Osteoblast (primary cell): ENCODE data around the gene AKAP17A. TPM values are rescaled to one million over a fixed set of nuclear protein-coding genes. Genes with fewer than 3 reads are reported as not detected.

Experiments used
- DNase-seq: peaks from one replicate; pipeline ENCODE4 v3.0.0; 2011; ENCODE audit warnings: low spot score, mixed read lengths; ENCODE audit not compliant: insufficient read length; ENCODE audit errors: missing footprints
- H2AFZ ChIP-seq: 2 replicates; pipeline ENCODE4 v1.6.0; 2011; ENCODE audit warnings: mild to moderate bottlenecking, low read length
- H3K27ac ChIP-seq: 2 replicates; pipeline ENCODE4 v1.5.1; 2011; ENCODE audit warnings: mild to moderate bottlenecking, low read depth, low read length, moderate library complexity
- H3K27me3 ChIP-seq: 2 replicates; pipeline ENCODE4 v1.6.0; 2012; ENCODE audit warnings: mild to moderate bottlenecking, control low read depth, inconsistent platforms, low read length, moderate library complexity; ENCODE audit not compliant: insufficient read depth
- H3K36me3 ChIP-seq: 2 replicates; pipeline ENCODE4 v1.5.1; 2011; ENCODE audit warnings: mild to moderate bottlenecking, low read length, control low read depth, moderate library complexity; ENCODE audit not compliant: insufficient read depth
- H3K4me1 ChIP-seq: 2 replicates; pipeline ENCODE4 v1.5.1; 2011; ENCODE audit warnings: mild to moderate bottlenecking, low read length, control low read depth, moderate library complexity; ENCODE audit not compliant: insufficient read depth
- H3K4me2 ChIP-seq: 2 replicates; pipeline ENCODE4 v1.6.0; 2011; ENCODE audit warnings: mild to moderate bottlenecking, low read length; ENCODE audit not compliant: insufficient read depth
- H3K4me3 ChIP-seq: fragments of 200-600 bp; sonication (generic); 3 replicates; pipeline ENCODE4 v1.5.1; 2012; ENCODE audit warnings: mild to moderate bottlenecking, low read length, inconsistent platforms; ENCODE audit not compliant: insufficient read depth
- H3K79me2 ChIP-seq: 2 replicates; pipeline ENCODE4 v1.6.0; 2012; ENCODE audit warnings: mild to moderate bottlenecking, low read length, control low read depth, inconsistent platforms; ENCODE audit not compliant: insufficient read depth
- H3K9me3 ChIP-seq: 2 replicates; pipeline ENCODE4 v1.5.1; 2011; ENCODE audit warnings: low read depth, low read length, control low read depth
- H4K20me1 ChIP-seq: 2 replicates; pipeline ENCODE4 v1.6.0; 2012; ENCODE audit warnings: mild to moderate bottlenecking, low read length, control low read depth; ENCODE audit not compliant: insufficient read depth
- CTCF ChIP-seq: IDR thresholded peaks from 2 replicates; pipeline ENCODE4 v1.5.1; 2011; ENCODE audit warnings: mild to moderate bottlenecking, low read depth, low read length, moderate library complexity; ENCODE audit errors: extremely low read depth
- total RNA-seq: library from RNA; depleted of rRNA; stranded (reverse); fragments of >200 nt; gene quantifications from 2 replicates; pipeline ENCODE4 v1.2.3, GENCODE V29; 2012

AKAP17A gene
- total RNA-seq, 1 donor = 18.5 TPM

GRCh38 chrX:1610736-1611135 is 19.3 kb downstream of the AKAP17A start:
- Histone ChIP-seq H3K4me1 (no peaks in the 10 kb centered on the region), H3K27me3 (no peaks in the 10 kb centered on the region), H3K36me3 (no peaks in the 10 kb centered on the region), H3K4me2 (no peak overlapping the region), H3K4me3 (no peak overlapping the region), H3K27ac (no peak overlapping the region), H4K20me1 (no peaks in the 10 kb centered on the region), H3K79me2 (no peaks in the 10 kb centered on the region), H2AFZ (no peak overlapping the region), H3K9me3 (no peaks in the 10 kb centered on the region)
- no peak for DNase-seq
- no peak for TF ChIP-seq CTCF

- Histone ChIP-seq H3K4me3 (no peak overlapping the region), H3K27ac (no peak overlapping the region), H4K20me1 (no peaks in the 10 kb centered on the region), H3K79me2 (no peaks in the 10 kb centered on the region), H3K9me3 (no peaks in the 10 kb centered on the region), H3K4me1 (no peaks in the 10 kb centered on the region), H3K36me3 (no peaks in the 10 kb centered on the region), H3K4me2 (no peak overlapping the region), H3K27me3 (no peaks in the 10 kb centered on the region), H2AFZ (no peak overlapping the region)
- no peak for DNase-seq
- no peak for TF ChIP-seq CTCF
Observed at GRCh38 chrX:1612641-1613286, 21.4 kb downstream of the AKAP17A start.

DNA sequence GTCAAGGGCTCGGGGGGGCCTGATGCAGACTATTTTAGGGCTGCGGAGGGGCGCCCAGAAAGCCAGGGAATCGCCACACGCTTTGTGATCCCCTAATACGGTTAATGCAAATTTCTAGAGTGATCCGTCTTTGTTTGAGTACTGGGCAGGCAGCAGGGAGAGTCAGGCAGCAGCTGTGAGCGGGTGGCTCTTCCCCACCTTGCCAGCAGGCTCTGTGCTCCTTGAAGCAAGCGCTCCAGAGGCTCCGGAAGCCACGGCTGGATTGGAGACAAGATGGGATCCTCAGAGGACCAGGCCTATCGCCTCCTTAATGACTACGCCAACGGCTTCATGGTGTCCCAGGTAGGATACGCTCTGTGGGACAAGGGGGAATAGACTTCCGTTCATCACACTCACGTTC is 23.5 kb downstream of the AKAP17A start, which contains the start of gene ASMT:
TSS of gene ASMT (plus strand) at position 133 of the 400 bp plus-strand sequence. CDS start at position 274, 141 bp downstream.
- Histone ChIP-seq H3K4me1 (no peaks in the 10 kb centered on the region), H3K27me3 (no peaks in the 10 kb centered on the region), H3K9me3 (no peaks in the 10 kb centered on the region), H3K36me3 (no peaks in the 10 kb centered on the region), H4K20me1 (no peaks in the 10 kb centered on the region), H2AFZ (no peak within 1 kb of the TSS), H3K4me3 (no peak within 1 kb of the TSS), H3K4me2 (no peak within 1 kb of the TSS), H3K79me2 (no peaks in the 10 kb centered on the region), H3K27ac (no peak within 1 kb of the TSS)
- TF ChIP-seq CTCF = no peak
- DNase-seq = no peak

- H4K20me1 ChIP-seq = no peaks in the 10 kb centered on the region
- H3K27me3 ChIP-seq = no peaks in the 10 kb centered on the region
- no peaks in the 10 kb centered on the region for H3K4me1 ChIP-seq
- no peak for DNase-seq
- no peaks in the 10 kb centered on the region for H3K36me3 ChIP-seq
- no peaks in the 10 kb centered on the region for H3K79me2 ChIP-seq
- no peak for TF ChIP-seq CTCF
- no peak overlapping the region for H3K4me3 ChIP-seq
- no peak overlapping the region for H3K27ac ChIP-seq
- no peak overlapping the region for H3K4me2 ChIP-seq
- H2AFZ ChIP-seq = no peak overlapping the region
- no peaks in the 10 kb centered on the region for H3K9me3 ChIP-seq
Observed at GRCh38 chrX:1618689-1619088, 27.3 kb downstream of the AKAP17A start.
